K562 (cell line): ENCODE measurements around the gene DERL3. TPM values are rescaled to one million over a fixed set of nuclear protein-coding genes. Genes with fewer than 3 reads are reported as not detected.

ENCODE experiments used
- DACH1 ChIP-seq: fragments of 450-650 bp; IDR thresholded peaks from 2 replicates; pipeline ENCODE4 v1.6.1; 2018; ENCODE audit not compliant: partially characterized antibody
- DNMT1 ChIP-seq: fragments of 450-650 bp; IDR thresholded peaks from 2 replicates; pipeline ENCODE4 v1.6.1; 2016; ENCODE audit warnings: antibody characterized with exemption, mild to moderate bottlenecking
- FOSL1 ChIP-seq: fragments of 200-800 bp; sonication (Bioruptor generic); conservative IDR thresholded peaks from 2 replicates; pipeline ENCODE4 v1.6.1; 2016; ENCODE audit warnings: missing genetic modification characterization, missing compliant biosample characterization
- HDAC8 ChIP-seq: fragments of 450-650 bp; IDR thresholded peaks from 2 replicates; pipeline ENCODE4 v1.6.1; 2016; ENCODE audit warnings: mild to moderate bottlenecking, missing genetic modification characterization, moderate library complexity, missing compliant biosample characterization
- NFYB ChIP-seq: IDR thresholded peaks from 2 replicates; pipeline ENCODE4 v1.6.1; 2011; ENCODE audit warnings: mild to moderate bottlenecking, moderate library complexity; ENCODE audit not compliant: insufficient read length; ENCODE audit errors: extremely low read depth
- PHF8 ChIP-seq: fragments of 200-600 bp; sonication (generic); IDR thresholded peaks from 2 replicates; pipeline ENCODE4 v1.6.1; 2012; ENCODE audit warnings: mixed run types, mild to moderate bottlenecking, inconsistent platforms, low read length, moderate library complexity, borderline replicate concordance
- POLR3A ChIP-seq: IDR thresholded peaks from 2 replicates; pipeline ENCODE4 v1.6.1; 2011; ENCODE audit warnings: borderline replicate concordance, mild to moderate bottlenecking, moderate library complexity; ENCODE audit not compliant: insufficient read length, insufficient read depth; ENCODE audit errors: extremely low read depth
- RAD21 ChIP-seq, 2 experiments: fragments of 250-450 bp in 1 of 2; fragments of 450-650 bp in 1 of 2; sonication (Bioruptor Pico) in 1 of 2; formaldehyde crosslinking in 1 of 2; IDR thresholded peaks in 1 of 2; conservative IDR thresholded peaks in 1 of 2; 2 replicates each; pipeline versions ENCODE4 v1.4.0 to v1.8.0; 2020 to 2022; ENCODE audit warnings: mild to moderate bottlenecking in 2 of 2, moderate library complexity in 1 of 2
- RBFOX2 ChIP-seq: fragments of 200-400 bp; formaldehyde crosslinking; IDR thresholded peaks from 2 replicates; pipeline ENCODE4 v1.6.1; 2017; ENCODE audit warnings: low read depth, mild to moderate bottlenecking, low read length, moderate library complexity
- RBM22 ChIP-seq: fragments of 200-400 bp; formaldehyde crosslinking; IDR thresholded peaks from 2 replicates; pipeline ENCODE4 v1.6.1; 2018; ENCODE audit warnings: low read length, low read depth; ENCODE audit not compliant: poor library complexity, severe bottlenecking
- RFX1 ChIP-seq: fragments of 450-650 bp; IDR thresholded peaks from 2 replicates; pipeline ENCODE4 v1.6.1; 2016; ENCODE audit warnings: mild to moderate bottlenecking, moderate library complexity
- RNF2 ChIP-seq: sonication (generic); IDR thresholded peaks from 2 replicates; pipeline ENCODE4 v1.6.1; 2016
- STAT5B ChIP-seq: fragments of 250-450 bp; sonication (Bioruptor Pico); IDR thresholded peaks from 2 replicates; pipeline ENCODE4 v1.8.0; 2021; ENCODE audit warnings: mild to moderate bottlenecking, inconsistent platforms
- TAF1 ChIP-seq: IDR thresholded peaks from 2 replicates; pipeline ENCODE4 v1.6.1; 2011; ENCODE audit warnings: mild to moderate bottlenecking, low read length, moderate library complexity; ENCODE audit not compliant: insufficient read depth, control insufficient read depth, severe bottlenecking; ENCODE audit errors: extremely low read depth
- TRIM28 ChIP-seq: fragments of 450-650 bp; IDR thresholded peaks from 2 replicates; pipeline ENCODE4 v1.6.1; 2017
- ZNF589 ChIP-seq: fragments of 200-800 bp; sonication (Bioruptor generic); IDR thresholded peaks from 2 replicates; pipeline ENCODE4 v1.6.1; 2016; ENCODE audit warnings: low read depth, missing genetic modification characterization, missing compliant biosample characterization
- polyA plus RNA-seq, 8 experiments: library from polyadenylated mRNA; depleted of rRNA in 4 of 8; stranded (reverse) in 5 of 8; unstranded in 3 of 8; fragments of >200 nt; fragmentation: Nextera tagmentation in 2 of 8; fragmentation: Illumina TruSeq in 1 of 8; extraction: Ambion mirVana in 2 of 8; extraction: Trizol in 1 of 8; gene quantifications; 2 replicates each; pipeline versions ENCODE4 v1.2.1 to v1.2.3, GENCODE V29; 2011 to 2014; ENCODE audit warnings: inconsistent platforms in 1 of 8, missing spikeins in 1 of 8
- total RNA-seq, 7 experiments: library from RNA; depleted of rRNA in 6 of 7; stranded (reverse); fragments of >200 nt in 6 of 7; fragmentation: Illumina TruSeq in 2 of 7; extraction: Trizol in 2 of 7; gene quantifications; 2 replicates each; pipeline versions ENCODE4 v1.2.1 to v1.2.3, GENCODE V29; 2011 to 2021; ENCODE audit warnings: low replicate concordance in 1 of 7
- TF ChIP-seq, protein P1 (sequence below): fragments of 150-350 bp; conservative IDR thresholded peaks from 2 replicates; pipeline ENCODE4 v1.6.1; 2014; ENCODE audit warnings: low read length
- TF ChIP-seq, protein P2 (sequence below): fragments of 150-350 bp; IDR thresholded peaks from 2 replicates; pipeline ENCODE4 v1.6.1; 2014; ENCODE audit warnings: low read depth, mild to moderate bottlenecking, low read length, borderline replicate concordance
- TF ChIP-seq, protein P3 (sequence below), 3 experiments: IDR thresholded peaks in 2 of 3; conservative IDR thresholded peaks in 1 of 3; 2 replicates each; pipeline ENCODE4 v1.5.1; 2011 to 2012; ENCODE audit warnings: low read length in 3 of 3, mild to moderate bottlenecking in 3 of 3, control low read depth in 2 of 3, improper control_type of control experiment in 1 of 3, inconsistent platforms in 1 of 3, low read depth in 1 of 3, mixed read lengths in 1 of 3, moderate library complexity in 1 of 3; ENCODE audit not compliant: insufficient read depth in 2 of 3

Gene DERL3
- total and polyA plus RNA-seq, 9 of the 15 experiments (the other 6 are each of a cell fraction or from before 2014, with no cell fraction given): 1.3 to 12.4 (median 4.8) TPM

DNA sequence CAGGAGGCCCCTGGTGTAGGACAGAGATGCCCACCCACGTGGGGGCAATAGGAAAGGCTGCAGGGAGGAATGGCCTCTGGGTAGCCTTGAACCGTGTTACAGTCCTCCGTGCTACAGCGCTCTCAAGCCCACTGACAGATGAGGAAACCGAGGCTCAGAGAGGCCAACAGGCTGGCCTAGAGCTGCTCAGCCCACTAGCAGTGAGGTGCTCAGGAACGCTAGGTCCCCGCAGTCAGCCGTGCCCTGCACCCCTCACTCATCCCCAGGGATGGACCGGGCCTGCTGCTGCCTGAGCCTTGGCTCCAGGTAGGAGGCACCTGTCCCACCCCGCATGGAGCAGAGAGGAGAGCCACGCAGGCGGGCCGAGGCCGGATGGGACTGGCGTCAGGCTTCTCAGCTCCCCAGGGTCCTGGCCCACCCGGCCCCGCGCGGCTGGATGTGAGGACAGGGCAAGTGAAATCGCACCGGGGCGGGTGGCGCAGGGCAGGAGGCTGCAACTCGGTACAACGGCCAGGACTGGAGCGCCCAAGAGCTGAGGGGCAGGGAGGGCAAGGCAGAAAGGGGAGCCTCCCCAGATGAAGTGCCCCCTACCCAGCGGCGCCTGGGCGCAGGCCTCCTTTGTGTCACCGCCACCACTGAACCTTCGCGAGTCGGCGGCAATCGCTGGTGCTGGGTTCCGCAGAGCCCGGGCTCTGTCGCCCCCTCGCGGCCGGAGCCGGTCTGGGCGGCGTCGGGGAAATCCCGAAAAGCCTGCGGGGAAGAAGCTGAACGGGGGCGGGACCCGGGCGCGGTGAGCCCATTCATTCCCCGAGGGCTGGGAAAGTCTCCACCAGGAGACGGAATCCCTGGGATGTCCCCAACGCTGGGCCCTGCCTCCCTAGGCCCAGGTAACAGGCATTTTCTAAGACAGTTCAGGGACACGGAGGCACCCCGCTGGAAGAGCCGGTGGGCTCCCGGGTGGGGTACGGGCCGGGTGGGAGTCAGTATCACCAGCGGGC lies 10.5 kb upstream of the DERL3 start (continued):
- TF ChIP-seq, protein P1, sequence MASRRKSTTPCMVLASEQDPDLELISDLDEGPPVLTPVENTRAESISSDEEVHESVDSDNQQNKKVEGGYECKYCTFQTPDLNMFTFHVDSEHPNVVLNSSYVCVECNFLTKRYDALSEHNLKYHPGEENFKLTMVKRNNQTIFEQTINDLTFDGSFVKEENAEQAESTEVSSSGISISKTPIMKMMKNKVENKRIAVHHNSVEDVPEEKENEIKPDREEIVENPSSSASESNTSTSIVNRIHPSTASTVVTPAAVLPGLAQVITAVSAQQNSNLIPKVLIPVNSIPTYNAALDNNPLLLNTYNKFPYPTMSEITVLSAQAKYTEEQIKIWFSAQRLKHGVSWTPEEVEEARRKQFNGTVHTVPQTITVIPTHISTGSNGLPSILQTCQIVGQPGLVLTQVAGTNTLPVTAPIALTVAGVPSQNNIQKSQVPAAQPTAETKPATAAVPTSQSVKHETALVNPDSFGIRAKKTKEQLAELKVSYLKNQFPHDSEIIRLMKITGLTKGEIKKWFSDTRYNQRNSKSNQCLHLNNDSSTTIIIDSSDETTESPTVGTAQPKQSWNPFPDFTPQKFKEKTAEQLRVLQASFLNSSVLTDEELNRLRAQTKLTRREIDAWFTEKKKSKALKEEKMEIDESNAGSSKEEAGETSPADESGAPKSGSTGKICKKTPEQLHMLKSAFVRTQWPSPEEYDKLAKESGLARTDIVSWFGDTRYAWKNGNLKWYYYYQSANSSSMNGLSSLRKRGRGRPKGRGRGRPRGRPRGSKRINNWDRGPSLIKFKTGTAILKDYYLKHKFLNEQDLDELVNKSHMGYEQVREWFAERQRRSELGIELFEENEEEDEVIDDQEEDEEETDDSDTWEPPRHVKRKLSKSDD: no peak
- TF ChIP-seq DACH1 (no peak), RBFOX2 (peak; percentile 39; the same call in 1 of the 2 replicates), TAF1 (no peak), DNMT1 (no peak), NFYB (no peak), STAT5B (CRISPR knock-in tag) (no peak), RNF2 (no peak), HDAC8 (no peak), RBM22 (no peak), POLR3A (no peak), ZNF589 (CRISPR knock-in tag) (no peak), PHF8 (no peak), RAD21 (CRISPR knock-in tag; conservative IDR thresholded peaks at IDR 0.05 in 1 of 2, IDR thresholded peaks at IDR 0.05 in 1 of 2) (peak; percentile 80 to 92), FOSL1 (tag) (no peak), TRIM28 (no peak), RFX1 (no peak)
- TF ChIP-seq, protein P2, sequence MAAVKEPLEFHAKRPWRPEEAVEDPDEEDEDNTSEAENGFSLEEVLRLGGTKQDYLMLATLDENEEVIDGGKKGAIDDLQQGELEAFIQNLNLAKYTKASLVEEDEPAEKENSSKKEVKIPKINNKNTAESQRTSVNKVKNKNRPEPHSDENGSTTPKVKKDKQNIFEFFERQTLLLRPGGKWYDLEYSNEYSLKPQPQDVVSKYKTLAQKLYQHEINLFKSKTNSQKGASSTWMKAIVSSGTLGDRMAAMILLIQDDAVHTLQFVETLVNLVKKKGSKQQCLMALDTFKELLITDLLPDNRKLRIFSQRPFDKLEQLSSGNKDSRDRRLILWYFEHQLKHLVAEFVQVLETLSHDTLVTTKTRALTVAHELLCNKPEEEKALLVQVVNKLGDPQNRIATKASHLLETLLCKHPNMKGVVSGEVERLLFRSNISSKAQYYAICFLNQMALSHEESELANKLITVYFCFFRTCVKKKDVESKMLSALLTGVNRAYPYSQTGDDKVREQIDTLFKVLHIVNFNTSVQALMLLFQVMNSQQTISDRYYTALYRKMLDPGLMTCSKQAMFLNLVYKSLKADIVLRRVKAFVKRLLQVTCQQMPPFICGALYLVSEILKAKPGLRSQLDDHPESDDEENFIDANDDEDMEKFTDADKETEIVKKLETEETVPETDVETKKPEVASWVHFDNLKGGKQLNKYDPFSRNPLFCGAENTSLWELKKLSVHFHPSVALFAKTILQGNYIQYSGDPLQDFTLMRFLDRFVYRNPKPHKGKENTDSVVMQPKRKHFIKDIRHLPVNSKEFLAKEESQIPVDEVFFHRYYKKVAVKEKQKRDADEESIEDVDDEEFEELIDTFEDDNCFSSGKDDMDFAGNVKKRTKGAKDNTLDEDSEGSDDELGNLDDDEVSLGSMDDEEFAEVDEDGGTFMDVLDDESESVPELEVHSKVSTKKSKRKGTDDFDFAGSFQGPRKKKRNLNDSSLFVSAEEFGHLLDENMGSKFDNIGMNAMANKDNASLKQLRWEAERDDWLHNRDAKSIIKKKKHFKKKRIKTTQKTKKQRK: no peak
- TF ChIP-seq, protein P3, sequence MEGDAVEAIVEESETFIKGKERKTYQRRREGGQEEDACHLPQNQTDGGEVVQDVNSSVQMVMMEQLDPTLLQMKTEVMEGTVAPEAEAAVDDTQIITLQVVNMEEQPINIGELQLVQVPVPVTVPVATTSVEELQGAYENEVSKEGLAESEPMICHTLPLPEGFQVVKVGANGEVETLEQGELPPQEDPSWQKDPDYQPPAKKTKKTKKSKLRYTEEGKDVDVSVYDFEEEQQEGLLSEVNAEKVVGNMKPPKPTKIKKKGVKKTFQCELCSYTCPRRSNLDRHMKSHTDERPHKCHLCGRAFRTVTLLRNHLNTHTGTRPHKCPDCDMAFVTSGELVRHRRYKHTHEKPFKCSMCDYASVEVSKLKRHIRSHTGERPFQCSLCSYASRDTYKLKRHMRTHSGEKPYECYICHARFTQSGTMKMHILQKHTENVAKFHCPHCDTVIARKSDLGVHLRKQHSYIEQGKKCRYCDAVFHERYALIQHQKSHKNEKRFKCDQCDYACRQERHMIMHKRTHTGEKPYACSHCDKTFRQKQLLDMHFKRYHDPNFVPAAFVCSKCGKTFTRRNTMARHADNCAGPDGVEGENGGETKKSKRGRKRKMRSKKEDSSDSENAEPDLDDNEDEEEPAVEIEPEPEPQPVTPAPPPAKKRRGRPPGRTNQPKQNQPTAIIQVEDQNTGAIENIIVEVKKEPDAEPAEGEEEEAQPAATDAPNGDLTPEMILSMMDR (IDR thresholded peaks at IDR 0.05 in 2 of 3, conservative IDR thresholded peaks at IDR 0.05 in 1 of 3; ENCODE audit: insufficient read depth in 2 of 3, low read depth in 1 of 3, low read length in 3 of 3): peak; percentile 82 to 91 (median 87)
